Endometrial microvascular endothelial cells (primary cell): ENCODE data around the gene GABRD. TPM values are rescaled to one million over a fixed set of nuclear protein-coding genes. Genes with fewer than 3 reads are reported as not detected.

Experiments
- in situ Hi-C: cut with HindIII; loops from 2 replicates; pipeline ENCODE4 v1.10.0; 2017; ENCODE audit warnings: low sequenced_read_pairs, low pct_unique_long_range_greater_than_20kb; ENCODE audit errors: inconsistent ontology term
- total RNA-seq: library from RNA; depleted of rRNA; stranded (reverse); fragments of >200 nt; gene quantifications from one replicate; pipeline ENCODE4 v1.2.3, GENCODE V29; 2015; ENCODE audit errors: inconsistent ontology term

GABRD gene
- total RNA-seq, 1 donor from 2014 or later = not detected

DNA sequence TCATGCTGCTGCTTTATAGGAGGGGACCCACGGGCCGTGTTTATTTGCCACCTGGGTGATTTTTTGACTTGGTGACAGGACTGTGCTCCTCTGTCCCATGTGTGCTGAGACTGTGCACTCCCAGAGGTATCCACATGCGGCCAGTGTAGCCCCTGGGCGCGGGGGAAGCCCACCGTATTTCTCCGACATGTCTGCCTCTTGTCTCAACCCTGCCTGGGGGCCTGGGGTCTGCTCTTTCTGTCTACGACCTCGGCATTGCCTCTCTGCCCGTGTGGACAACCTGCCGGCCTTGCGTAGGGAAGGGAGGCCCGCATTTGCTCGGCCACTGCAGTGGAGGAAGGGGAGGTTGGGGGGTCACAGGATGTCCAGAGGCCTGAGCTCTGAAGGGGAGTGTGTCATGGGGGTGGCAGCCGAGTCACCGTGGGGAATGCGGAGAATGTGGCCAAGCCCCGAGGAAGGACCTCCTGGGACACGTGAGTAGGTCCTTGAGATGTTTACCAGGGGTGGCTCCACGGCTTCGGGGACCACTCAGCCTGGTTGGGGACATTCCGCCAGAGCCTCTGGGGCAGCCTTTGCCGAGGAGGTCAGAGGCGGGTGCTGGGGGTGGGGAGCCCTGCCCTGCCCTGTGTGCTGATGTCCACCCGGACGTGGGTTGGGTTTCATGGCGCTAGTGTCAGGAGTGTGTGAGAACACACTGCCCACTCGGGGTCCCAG, 42.1 kb downstream of the GABRD start:
- in situ Hi-C loops = no loop called here

DNA sequence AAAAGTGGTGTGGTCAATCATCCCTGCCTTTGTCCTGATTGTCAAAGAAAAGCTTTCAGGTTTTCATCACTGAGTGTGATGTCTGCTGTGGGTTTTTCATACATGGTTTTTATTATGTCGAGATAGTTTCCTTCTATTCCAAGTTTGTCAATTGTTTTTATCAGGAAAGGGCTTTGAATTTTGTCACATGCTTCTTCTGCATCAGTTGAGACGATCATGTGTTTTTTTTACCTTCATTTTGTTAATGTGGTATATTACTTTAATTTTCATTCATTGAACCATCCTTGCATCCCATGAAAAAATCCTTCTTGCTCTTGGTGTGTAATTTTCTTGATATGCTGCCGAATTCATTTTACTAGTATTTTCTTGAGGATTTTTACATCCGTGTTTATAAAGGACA, 46.6 kb downstream of the GABRD start:
- in situ Hi-C loops = no loop called here

DNA sequence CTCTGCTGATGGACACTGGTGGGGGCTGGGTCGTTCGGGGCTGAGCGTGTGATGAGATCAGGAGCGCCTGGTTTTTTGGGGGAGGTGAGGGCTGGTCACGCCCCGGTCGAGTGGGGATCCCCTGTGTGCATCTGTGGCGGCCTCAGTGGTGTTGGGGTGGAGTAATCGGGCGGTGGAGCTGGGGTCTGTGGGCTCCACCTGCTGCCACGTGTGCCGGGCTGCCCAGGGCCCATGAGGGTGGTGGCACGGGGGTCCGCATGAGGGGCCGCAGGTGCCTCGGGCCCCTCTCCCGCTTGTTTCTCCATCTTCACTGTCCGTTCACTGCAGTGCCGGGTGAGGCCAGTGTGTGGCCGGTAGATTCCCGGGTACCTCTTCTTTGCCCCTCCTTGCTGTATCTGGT, 48.2 kb downstream of the GABRD start:
- in situ Hi-C loops = no loop called here

DNA sequence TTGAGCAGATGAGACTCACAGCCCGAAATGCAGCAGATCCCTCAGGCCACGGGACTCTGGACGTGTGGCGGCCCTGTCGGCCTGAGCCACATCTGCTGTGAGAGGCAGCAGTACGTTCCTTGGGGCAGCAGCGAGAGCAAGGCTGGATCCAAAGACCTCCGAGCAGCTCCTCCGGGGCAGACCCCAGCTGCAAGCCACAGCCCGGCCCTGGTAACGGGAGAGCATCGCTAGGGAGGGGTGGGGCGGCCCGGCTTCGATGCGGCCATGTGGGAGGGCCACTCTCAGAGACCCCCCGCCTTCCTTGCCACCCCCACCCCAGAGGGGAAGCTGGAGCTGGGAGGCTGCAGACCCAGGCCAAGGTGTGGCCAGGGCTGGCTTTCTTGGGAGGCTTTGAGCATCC, 48.8 kb downstream of the GABRD start:
- in situ Hi-C loops = no loop called here

DNA sequence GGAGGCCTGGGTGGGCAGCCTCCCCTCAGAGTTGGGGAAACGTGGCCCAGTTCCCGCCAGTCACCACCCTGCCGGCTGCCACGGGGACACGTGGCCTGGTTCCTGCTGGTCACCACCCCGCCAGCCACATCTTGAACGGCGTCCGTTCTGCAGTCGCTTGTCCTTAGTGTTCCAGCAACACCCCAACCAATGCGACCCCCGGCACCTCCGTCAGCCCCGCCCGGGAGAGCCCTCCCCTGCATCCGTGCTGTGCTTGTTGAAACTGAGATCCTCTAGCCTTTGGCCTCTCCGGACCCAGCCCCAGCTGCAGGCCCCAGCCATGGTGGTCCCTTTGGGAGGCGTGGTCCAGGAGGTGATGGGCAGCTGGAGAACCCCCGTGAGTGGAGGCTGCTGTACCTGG, 49.8 kb downstream of the GABRD start:
- in situ Hi-C loops = no loop called here

DNA sequence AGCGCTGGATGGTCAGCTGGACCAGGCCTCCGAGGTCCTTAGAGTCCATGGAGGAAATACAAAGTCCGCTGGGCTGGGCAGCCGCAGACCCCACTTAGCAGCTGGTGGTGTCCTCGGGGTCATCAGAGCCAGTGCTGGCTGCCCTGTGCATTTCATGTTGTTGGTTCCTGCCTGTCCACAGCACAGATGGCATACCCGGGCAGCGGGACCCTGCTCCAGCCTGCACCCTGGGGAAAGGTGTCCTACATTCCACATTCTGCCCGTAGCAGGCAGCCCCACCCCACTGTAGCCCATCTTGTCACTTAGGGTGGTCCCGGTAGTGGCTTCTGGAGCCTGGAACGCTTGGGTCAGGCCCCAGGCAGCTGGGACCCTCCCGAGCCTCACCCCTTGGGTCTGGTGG, 50.9 kb downstream of the GABRD start:
- in situ Hi-C loops = no loop called here

DNA sequence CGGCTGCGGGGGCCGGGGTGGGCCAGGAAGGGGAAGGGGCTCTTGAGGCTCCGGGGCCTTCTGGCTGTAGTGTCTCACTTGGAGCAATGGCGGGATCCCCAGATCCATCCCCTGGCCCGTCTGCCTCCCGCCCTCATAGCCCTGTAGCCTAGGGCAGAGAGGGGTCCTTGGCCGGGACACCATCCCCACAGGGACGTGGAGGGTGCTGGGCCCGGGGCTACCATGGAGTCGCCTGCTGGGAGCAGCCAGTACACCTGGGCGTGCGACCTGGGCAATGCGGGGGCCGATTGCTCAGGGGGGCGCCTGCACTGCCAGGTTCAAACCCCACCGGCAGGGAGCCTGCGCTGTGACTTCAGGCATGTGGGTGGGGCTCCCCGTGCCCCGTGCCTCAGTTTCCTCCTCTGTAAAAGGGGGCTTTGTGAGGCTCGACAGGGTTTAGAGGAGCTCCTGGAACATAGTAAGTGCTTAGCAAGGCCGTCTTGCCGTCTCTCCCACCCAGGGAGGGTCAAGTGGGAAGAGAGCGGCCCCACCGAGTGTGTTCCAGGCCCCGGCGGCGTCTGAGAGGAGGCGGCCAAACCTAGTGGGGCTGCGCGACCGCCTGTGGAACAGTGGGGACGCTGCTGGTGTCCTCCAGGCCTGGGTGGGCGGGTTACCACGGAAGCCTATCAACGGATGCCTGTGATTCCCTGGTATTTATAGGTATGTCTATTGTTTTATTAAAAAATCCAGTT, 51.8 kb downstream of the GABRD start:
- in situ Hi-C loops = no loop called here

DNA sequence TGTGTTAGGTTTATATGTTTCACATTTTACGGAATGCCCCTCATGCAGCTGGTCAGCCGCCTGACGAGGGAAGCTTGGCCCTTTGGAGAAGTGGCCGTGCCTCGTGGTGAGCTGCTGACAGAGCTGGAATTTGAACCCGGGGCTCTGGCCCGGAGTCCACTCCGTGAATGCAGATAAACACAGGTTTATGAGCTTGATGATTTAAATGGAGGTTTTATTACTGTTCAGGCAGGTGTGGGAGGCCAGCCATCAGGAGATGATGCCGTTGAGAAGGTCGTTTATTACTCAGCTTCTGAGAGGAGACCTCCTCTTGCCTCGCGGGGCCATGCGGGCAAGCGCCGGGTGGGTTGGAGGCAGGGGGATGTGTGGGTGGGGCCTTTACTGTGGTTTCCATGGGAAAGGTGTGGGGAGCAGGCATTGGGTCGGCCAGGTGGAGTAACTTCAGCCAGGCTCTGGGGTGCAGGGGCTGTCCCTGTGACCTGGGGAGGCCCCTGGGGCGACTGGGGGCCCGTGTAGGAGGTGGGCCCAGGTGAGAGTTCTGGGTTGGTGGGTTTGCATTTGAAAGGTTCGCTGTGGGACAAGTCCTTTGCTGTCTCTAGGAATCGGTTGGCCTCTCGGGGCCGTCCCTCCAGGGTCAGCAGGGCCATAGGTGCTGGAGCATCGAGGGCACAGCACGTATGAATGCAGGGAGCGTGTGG, 53.1 kb downstream of the GABRD start:
- in situ Hi-C loops = no loop called here

DNA sequence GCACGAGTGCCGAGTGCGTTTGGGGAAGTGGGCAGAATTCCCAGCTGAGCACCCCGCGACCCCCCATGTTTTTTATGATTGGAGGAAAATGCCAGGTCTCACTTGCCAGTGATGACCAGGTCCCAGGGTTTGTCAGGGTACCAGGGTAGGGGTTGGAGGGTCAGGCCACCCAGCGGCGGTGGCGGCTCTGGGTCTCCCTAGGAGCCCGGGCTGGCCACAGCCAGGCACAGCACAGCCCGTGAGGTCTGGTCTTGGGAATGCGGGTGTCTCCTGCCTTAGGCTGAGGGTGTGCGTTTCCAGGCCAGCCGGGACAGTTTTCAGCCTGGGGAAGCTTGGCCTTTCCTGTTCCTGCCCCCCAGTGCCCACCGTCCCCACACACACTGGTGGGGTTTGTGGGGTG, 53.7 kb downstream of the GABRD start:
- in situ Hi-C loops = no loop called here

DNA sequence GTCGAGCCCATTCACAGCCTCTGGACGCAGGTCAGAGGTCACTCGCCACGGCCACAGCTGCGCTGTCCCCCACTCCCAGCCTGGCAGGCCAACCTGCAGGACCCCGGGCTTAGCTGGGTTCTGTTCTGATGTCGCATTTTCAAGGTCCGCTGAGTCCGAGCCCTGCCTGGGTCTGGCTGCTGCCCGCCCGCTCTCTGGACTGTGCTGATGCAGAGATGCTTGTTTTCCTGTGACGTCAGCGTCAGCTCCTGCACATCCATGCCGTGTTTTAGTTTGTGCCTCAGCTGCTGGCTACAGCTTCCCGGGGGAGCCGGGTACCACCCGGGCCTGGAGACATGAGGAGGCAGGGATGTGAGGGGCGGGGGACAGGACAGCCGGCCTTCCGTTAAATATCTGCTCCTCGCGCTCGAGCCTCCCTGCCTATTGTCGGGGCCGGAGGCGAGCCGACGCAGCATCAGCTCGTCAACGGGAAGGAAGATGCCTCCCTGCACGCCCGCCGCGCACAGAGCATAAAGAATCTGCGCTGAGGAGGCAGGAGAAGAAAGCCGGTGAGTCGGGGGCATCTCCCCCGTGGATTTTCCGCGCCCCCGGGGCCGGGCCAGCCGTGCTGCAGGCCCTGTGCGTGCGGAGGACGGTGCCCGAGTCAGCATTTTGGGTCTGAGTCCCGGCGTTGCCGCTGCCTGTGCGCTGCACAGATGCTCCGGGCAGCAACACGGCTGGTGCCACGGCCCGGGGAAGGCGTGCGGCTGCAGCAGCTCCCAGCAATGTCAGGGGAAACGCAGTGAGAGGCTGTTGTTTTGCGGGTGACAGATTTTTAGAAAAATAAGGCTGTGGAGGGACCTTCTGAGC, 54.5 kb downstream of the GABRD start:
- in situ Hi-C loops = no loop called here

DNA sequence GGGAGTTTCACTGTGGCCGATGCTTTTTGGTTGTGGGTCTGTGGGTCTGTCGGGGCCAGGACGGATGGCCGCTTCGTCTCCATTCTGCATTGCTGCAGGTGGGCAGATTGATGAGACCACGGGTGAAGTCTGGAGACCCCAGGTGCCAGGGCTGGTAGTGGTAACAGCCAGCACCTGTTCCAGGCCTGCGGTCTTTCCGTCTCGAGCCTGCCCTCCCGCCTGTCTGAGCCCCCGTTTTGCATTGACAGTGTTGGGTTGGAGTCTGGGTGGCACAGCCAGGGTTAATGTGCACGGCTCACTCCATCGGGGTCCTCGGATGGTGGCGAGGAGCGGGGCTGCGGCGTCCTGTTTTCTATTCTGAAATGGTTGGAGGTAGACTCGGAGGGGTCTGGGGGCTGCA, 55.3 kb downstream of the GABRD start:
- in situ Hi-C loops = no loop called here

DNA sequence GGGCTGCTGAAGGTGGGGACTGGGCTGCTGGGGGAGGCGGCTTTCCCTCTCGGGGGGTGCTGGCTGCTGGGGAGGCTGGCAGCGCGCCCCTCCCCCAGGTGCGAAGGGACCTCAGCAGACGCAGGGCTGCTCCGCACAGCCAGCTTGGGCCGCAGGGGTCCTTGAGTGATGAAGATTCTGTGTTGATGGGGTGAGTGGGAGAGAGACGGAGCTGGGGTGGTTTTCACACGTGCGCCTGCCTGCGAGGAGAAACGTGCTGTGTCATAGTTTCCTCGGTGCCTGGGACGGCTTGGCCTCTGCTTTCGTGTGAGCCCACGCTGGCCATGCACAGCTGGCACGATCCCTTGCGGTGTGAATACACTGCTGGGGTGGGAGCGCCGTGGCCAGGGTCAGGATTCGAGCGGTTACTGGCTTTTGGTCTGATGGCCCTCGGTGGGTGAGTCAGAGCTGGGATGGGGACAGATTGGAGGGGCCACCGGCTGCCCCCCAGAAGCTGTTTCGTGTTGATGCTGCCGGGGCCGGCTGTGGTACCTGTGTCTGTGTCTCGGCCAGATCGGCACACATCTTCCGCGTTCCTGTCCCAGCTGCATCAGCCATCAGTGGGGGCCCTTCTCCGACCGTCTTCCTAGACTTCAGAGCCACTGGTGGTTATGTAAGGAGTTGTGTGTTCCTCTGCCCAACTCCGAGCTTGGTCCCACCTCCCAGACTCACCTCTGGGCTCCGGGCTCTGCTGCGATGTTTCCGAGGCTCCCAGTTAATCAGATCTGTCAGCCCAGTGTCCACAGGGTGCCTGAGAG, 56.0 kb downstream of the GABRD start:
- in situ Hi-C loops = no loop called here

DNA sequence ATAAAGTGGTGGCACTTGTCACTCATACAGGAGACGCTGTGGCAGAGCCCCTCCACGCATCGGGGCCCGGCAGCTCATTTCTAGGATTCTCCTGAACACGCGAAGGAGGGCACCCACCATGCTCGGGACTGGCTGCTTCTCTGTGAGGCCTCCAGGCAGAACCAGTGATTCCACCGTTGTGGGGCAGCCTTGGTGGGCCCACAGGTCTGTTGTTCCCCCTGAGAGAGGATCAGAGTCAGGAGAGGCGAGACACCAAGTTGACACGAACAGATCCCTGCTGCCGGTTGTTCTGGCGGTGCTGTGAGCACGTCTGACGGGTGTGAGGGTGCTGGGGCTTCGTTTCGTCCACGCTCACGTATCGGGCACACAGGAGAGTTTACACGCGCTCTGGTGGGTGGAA, 57.7 kb downstream of the GABRD start:
- in situ Hi-C loops = no loop called here

DNA sequence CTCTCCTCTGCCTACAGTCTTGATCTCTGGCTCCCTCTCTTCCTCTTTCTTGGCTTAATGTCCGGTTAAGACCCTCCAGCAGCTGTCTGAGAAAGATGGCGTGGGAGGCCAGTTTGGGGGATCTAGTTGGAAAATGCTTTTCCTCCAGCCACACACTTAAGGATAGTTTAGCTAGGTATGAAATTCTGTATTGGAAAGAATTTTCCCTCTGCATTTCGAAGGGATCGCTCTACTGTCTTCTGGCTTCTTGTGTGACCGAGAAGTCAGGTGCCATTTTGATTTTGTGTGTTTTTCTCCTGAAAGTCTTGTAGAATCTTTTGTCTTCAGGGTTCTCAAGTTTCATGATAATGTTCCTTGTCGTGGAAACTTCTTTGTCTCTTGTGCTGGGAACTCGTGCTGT, 59.0 kb downstream of the GABRD start:
- in situ Hi-C loops = no loop called here

DNA sequence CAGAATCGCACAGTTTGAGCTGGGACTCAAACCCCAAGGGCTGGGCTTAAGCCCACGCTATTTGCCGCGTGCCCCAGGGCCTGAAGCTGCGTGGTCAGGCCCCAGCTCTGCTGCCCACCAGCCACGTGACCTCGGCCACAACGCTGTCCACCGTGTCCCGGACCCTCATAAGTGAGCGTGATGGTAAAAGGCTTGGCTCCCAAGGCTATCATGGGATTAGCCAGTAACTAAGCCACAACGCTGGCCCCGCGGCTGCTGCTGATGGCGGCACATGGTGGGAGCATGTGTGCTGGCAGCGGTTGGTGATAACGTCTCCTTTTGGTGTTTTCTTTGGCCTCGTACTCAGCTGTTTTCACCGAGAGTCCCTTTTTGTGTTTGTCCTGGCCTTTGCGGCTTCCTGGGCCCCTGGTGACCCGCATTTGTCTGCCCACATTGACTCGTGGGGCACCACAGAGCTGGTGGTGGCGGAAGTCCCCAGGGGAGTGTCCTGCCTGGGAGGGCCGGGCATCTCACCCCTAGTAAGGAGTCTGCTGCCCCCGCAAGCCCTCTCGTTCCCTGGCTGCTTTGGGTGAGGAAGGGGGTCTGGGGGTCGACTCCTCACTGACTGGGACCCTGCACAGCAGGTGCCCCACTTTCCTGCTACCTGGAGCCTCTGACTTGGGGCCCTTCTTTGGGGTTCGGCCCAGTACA, 60.4 kb downstream of the GABRD start:
- in situ Hi-C loops = no loop called here

DNA sequence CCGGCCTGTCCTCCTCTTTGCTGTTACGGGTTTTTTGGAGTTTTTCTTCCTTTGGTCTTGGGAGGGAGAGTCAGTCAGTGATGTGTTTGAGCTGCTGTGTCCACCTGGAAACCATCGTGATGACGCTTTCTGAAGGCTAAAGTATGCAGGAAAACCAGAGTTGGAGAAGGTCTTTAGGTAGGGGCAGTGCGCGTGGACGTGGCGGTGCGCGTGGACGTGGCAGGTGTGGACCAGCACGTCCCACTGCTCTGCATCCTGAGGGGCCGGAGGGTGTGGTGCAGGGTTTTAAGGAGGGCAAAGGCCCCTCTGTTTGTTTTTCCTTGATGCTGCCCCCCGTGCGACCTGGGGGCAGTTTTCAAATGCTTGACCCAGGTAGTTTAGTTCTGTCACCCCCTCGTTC, 61.0 kb downstream of the GABRD start:
- in situ Hi-C loops = no loop called here
